Neural cell (in vitro differentiated cells): ENCODE measurements around the gene ZNF621.

Experiments
- EP300 ChIP-seq: fragments of 450-650 bp; conservative IDR thresholded peaks from 2 replicates; pipeline ENCODE4 v1.6.1; 2014; ENCODE audit warnings: antibody characterized with exemption, mild to moderate bottlenecking, moderate library complexity; ENCODE audit not compliant: poor library complexity, severe bottlenecking
- EZH2 ChIP-seq: fragments of 200-600, 300-800 bp; shearing (Covaris generic), sonication (generic); IDR thresholded peaks from 2 replicates; pipeline ENCODE4 v1.6.1; 2014; ENCODE audit warnings: antibody characterized with exemption, low read length, borderline replicate concordance, mild to moderate bottlenecking; ENCODE audit not compliant: insufficient read depth, poor library complexity, severe bottlenecking
- MXI1 ChIP-seq: fragments of 450-650 bp; conservative IDR thresholded peaks from 2 replicates; pipeline ENCODE4 v1.6.1; 2014; ENCODE audit warnings: antibody characterized with exemption, mild to moderate bottlenecking; ENCODE audit not compliant: poor library complexity, severe bottlenecking
- POLR2AphosphoS5 ChIP-seq: IDR thresholded peaks from 2 replicates; pipeline ENCODE4 v1.6.1; 2012
- RAD21 ChIP-seq: fragments of 450-650 bp; conservative IDR thresholded peaks from 2 replicates; pipeline ENCODE4 v1.6.1; 2014; ENCODE audit warnings: antibody characterized with exemption, mild to moderate bottlenecking, moderate library complexity
- SMC3 ChIP-seq: fragments of 450-650 bp; conservative IDR thresholded peaks from 2 replicates; pipeline ENCODE4 v1.6.1; 2014; ENCODE audit warnings: antibody characterized with exemption, mild to moderate bottlenecking, moderate library complexity; ENCODE audit not compliant: poor library complexity
- TAF1 ChIP-seq: IDR thresholded peaks from 2 replicates; pipeline ENCODE4 v1.6.1; 2012; ENCODE audit warnings: low read depth
- TF ChIP-seq, protein P1 (sequence below): fragments of 450-650 bp; IDR thresholded peaks from 2 replicates; pipeline ENCODE4 v1.5.1; 2014; ENCODE audit warnings: antibody characterized with exemption, mild to moderate bottlenecking, moderate library complexity; ENCODE audit not compliant: poor library complexity, severe bottlenecking
- TF ChIP-seq, protein P2 (sequence below): IDR thresholded peaks from 2 replicates; pipeline ENCODE4 v1.6.1; 2012; ENCODE audit warnings: borderline replicate concordance

DNA sequence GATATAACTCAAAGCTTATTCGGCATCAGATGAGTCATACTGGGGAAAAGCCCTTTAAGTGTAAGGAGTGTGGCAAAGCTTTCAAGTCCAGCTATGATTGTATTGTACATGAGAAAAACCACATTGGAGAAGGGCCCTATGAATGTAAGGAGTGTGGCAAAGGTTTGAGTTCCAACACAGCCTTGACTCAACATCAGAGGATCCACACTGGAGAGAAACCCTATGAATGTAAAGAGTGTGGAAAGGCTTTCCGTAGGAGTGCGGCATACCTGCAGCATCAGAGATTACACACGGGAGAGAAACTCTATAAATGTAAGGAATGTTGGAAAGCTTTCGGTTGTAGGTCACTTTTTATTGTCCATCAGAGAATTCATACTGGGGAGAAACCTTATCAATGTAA lies 7.5 kb downstream of the ZNF621 start:
- TF ChIP-seq POLR2AphosphoS5: no peak
- TF ChIP-seq, protein P1, sequence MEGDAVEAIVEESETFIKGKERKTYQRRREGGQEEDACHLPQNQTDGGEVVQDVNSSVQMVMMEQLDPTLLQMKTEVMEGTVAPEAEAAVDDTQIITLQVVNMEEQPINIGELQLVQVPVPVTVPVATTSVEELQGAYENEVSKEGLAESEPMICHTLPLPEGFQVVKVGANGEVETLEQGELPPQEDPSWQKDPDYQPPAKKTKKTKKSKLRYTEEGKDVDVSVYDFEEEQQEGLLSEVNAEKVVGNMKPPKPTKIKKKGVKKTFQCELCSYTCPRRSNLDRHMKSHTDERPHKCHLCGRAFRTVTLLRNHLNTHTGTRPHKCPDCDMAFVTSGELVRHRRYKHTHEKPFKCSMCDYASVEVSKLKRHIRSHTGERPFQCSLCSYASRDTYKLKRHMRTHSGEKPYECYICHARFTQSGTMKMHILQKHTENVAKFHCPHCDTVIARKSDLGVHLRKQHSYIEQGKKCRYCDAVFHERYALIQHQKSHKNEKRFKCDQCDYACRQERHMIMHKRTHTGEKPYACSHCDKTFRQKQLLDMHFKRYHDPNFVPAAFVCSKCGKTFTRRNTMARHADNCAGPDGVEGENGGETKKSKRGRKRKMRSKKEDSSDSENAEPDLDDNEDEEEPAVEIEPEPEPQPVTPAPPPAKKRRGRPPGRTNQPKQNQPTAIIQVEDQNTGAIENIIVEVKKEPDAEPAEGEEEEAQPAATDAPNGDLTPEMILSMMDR: no peak
- no peak for TF ChIP-seq EZH2
- TF ChIP-seq RAD21: no peak
- no peak for TF ChIP-seq SMC3
- TF ChIP-seq EP300: no peak
- TF ChIP-seq TAF1: no peak
- TF ChIP-seq, protein P2, sequence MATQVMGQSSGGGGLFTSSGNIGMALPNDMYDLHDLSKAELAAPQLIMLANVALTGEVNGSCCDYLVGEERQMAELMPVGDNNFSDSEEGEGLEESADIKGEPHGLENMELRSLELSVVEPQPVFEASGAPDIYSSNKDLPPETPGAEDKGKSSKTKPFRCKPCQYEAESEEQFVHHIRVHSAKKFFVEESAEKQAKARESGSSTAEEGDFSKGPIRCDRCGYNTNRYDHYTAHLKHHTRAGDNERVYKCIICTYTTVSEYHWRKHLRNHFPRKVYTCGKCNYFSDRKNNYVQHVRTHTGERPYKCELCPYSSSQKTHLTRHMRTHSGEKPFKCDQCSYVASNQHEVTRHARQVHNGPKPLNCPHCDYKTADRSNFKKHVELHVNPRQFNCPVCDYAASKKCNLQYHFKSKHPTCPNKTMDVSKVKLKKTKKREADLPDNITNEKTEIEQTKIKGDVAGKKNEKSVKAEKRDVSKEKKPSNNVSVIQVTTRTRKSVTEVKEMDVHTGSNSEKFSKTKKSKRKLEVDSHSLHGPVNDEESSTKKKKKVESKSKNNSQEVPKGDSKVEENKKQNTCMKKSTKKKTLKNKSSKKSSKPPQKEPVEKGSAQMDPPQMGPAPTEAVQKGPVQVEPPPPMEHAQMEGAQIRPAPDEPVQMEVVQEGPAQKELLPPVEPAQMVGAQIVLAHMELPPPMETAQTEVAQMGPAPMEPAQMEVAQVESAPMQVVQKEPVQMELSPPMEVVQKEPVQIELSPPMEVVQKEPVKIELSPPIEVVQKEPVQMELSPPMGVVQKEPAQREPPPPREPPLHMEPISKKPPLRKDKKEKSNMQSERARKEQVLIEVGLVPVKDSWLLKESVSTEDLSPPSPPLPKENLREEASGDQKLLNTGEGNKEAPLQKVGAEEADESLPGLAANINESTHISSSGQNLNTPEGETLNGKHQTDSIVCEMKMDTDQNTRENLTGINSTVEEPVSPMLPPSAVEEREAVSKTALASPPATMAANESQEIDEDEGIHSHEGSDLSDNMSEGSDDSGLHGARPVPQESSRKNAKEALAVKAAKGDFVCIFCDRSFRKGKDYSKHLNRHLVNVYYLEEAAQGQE: no peak
- no peak for TF ChIP-seq MXI1
